ENCODE measurements around the gene PRDX1.
A peak's percentile ranks its signal among the peaks of the same experiment; 100 is the strongest.

Gene PRDX1

DNA sequence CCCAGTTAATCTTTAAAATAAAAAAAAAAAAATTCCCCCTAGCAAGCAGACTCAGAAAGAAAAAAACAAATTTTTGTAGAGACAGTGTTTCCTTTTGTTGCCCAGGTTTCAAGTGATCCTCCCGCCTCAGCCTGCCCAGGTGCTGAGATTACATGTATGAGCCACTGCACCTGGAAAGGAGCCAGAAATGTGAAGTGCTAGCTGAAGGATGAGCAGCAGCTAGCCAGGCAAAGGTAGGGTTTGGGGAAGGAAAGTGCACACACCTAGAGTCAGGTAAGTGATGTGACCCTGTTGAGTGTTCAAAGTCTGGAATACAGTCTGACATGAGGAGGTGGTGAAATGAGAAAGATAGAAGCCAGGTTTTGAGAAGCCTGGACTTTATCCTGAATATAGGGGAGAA lies 30.6 kb upstream of the PRDX1 start:
- Histone ChIP-seq H3K4me1 (ENCODE audit: control insufficient read depth, insufficient read depth, low read length) (peaks cover 14% of the 10 kb centered on the region), H3K27me3 (ENCODE audit: control insufficient read depth in 1 of 2, insufficient read depth in 2 of 2, low read length in 2 of 2) (no peaks in the 10 kb centered on the region), H3K27ac (ENCODE audit: low read length) (no peak overlapping the region), H3K9me3 (ENCODE audit: control insufficient read depth in 2 of 2, low read length in 2 of 2) (no peaks in the 10 kb centered on the region), H3K36me3 (ENCODE audit: control insufficient read depth in 2 of 2, insufficient read depth in 2 of 2, low read length in 2 of 2) (peaks cover 5 to 6% of the 10 kb centered on the region in 2 donors), H3K9ac (ENCODE audit: low read length in 2 of 2) (no peak overlapping the region), H3K4me3 (ENCODE audit: low read length in 2 of 2) (no peak overlapping the region)

DNA sequence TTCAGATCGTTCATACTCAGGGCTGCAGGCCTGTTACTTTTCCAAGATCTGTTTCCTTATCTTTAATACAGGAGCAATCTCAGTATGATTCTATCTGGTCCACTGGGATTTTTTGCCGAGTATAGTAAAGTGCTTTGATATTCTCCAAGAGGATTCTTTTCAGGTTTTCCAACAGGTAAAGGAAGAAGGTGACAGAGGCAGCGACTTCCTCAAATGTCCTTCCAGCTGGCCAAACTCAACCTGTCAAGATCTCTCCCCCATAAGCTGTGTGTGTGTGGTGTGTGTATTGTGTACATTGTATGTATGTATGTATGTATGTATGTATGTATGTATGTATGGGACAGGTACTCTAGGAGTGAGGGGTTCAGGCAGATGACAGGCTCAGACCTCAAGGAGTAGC lies 30.0 kb upstream of the PRDX1 start:
- no peak overlapping the region for H3K27ac ChIP-seq (ENCODE audit: low read length)
- peaks cover 14% of the 10 kb centered on the region for H3K4me1 ChIP-seq (ENCODE audit: control insufficient read depth, insufficient read depth, low read length)
- H3K27me3 ChIP-seq (ENCODE audit: control insufficient read depth in 1 of 2, insufficient read depth in 2 of 2, low read length in 2 of 2), result no peaks in the 10 kb centered on the region
- H3K9ac ChIP-seq (ENCODE audit: low read length in 2 of 2), result peak overlapping the region; percentile 81 to 88
- no peaks in the 10 kb centered on the region for H3K9me3 ChIP-seq (ENCODE audit: control insufficient read depth in 2 of 2, low read length in 2 of 2)
- peak overlapping the region; percentile 95 to 97 for H3K4me3 ChIP-seq (ENCODE audit: low read length in 2 of 2)
- peaks cover 5 to 6% of the 10 kb centered on the region in 2 donors for H3K36me3 ChIP-seq (ENCODE audit: control insufficient read depth in 2 of 2, insufficient read depth in 2 of 2, low read length in 2 of 2)

DNA sequence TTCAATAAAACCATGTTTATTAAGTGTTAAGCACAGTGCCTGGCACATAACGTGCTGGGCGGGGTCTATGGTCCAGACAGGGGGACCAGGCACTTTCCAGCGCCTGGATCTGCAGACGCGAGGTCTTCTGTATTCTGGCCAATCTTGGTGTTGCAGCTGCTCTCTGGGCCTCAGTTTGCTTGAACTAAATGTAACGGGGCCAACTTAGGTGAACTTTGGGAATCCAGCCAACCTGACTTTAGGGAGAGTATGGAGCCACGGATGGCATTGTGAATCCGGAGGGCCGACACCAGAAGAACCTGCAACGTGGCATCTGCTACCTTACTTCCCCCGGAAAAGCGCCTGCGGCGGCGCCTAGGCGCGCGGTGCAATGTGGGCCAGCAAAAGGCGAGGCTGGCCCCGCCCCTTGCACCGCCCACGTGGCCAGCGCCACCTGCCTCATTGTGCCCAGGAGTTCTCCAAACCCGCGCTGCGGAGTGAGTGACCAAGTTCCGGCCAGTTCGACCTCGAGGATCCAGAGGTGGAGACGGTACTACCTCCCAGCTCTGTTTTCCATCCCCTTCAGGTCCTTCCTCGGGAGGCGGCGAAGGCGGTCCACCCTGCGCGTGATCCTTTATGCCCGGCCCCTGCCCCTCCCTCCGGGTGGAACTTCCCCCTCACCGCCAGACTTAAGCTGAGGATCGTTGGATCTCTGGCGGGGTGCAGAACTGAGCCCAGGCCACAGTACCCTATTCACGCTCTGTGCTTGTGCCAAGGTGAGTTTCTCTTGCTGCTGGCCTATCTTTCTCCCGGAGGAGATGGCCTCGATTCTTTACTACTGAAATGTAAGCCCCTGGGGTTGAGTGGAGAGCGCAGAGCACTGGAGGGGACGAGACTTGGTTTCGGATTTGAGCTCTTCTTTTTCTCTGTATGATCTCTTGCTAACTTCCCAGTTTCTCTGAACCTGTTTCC lies 29.0 kb upstream of the PRDX1 start, which contains the start of gene AKR1A1:
AKR1A1 (plus strand) TSS at position 426 of the 951 bp plus-strand sequence. CDS start 10,969 bp downstream, outside the sequence.
- Histone ChIP-seq H3K36me3 (ENCODE audit: control insufficient read depth in 2 of 2, insufficient read depth in 2 of 2, low read length in 2 of 2) (peaks cover 2 to 5% of the 10 kb centered on the region in 2 donors), H3K27me3 (ENCODE audit: control insufficient read depth in 1 of 2, insufficient read depth in 2 of 2, low read length in 2 of 2) (no peaks in the 10 kb centered on the region), H3K9me3 (ENCODE audit: control insufficient read depth in 2 of 2, low read length in 2 of 2) (no peaks in the 10 kb centered on the region), H3K27ac (ENCODE audit: low read length) (peak within 1 kb of the TSS; percentile 74), H3K4me3 (ENCODE audit: low read length in 2 of 2) (peak within 1 kb of the TSS; percentile 95 to 97), H3K9ac (ENCODE audit: low read length in 2 of 2) (peak within 1 kb of the TSS; percentile 81 to 88), H3K4me1 (ENCODE audit: control insufficient read depth, insufficient read depth, low read length) (peaks cover 14% of the 10 kb centered on the region)

DNA sequence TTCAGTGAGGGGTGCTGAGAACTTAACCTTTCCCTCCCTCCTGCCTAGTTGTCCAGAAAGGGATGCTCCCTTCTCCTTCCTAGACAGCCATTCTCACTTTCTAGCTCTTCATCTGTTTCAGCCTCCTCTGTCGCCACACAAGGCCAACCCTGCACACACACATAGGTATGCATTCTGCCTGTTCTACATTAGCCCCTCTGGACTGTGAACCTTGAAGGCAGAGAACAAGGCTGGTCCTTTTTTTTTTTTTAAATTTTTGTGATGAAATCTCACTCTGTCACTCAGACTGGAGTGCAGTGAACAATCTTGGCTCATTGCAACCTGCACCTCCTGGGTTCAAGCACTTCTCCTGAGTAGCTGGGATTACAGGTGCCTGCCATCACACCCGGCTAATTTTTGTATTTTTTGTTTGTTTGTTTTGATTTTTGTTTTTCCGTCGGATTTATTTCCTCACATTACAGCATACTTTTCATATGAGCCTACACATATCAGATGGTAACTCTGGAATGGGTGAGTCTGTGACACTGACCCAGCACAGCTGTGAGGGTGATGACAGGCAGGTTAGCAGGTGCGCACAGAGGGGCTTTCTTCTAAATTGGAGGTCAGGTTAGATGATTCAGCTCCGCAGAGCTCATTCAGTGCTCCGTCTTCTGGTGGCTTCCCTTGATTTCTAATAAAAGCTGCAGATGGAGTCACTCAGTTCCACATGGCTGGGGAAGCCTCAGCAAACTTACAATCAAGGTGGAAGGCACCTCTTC lies 24.0 kb upstream of the PRDX1 start:
- Histone ChIP-seq H3K4me1 (ENCODE audit: control insufficient read depth, insufficient read depth, low read length) (peaks cover 8% of the 10 kb centered on the region), H3K27me3 (ENCODE audit: control insufficient read depth in 1 of 2, insufficient read depth in 2 of 2, low read length in 2 of 2) (peaks cover 2 to 4% of the 10 kb centered on the region in 2 donors), H3K27ac (ENCODE audit: low read length) (no peak overlapping the region), H3K4me3 (ENCODE audit: low read length in 2 of 2) (no peak overlapping the region), H3K9me3 (ENCODE audit: control insufficient read depth in 2 of 2, low read length in 2 of 2) (no peaks in the 10 kb centered on the region), H3K36me3 (ENCODE audit: control insufficient read depth in 2 of 2, insufficient read depth in 2 of 2, low read length in 2 of 2) (no peaks in the 10 kb centered on the region), H3K9ac (ENCODE audit: low read length in 2 of 2) (no peak overlapping the region)

DNA sequence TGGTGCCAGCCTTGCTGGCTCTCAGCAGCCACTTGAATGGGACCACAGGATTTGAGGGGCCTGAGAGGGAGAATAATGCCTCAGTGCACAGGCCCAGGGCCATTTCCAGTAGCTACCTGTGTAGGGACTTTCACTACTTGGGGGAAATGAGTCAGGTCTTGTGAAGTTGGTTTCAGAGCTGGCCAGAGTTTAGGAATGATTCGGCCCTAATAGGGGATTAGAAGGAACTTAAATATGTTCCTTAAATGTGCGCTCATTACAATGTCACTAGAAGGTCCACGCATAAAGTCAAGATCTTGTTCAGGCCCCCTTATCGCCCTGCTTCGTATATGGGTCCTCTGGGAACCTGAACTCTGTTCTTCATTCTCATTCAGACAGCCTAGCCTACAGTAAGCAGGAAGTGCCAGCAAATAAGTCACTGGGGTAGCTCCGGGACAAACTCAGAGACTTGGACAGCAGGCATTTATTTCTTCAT lies 23.4 kb upstream of the PRDX1 start:
- H3K9ac ChIP-seq (ENCODE audit: low read length in 2 of 2), result no peak overlapping the region
- peaks cover 3% of the 10 kb centered on the region for H3K4me1 ChIP-seq (ENCODE audit: control insufficient read depth, insufficient read depth, low read length)
- H3K4me3 ChIP-seq (ENCODE audit: low read length in 2 of 2), result no peak overlapping the region
- H3K36me3 ChIP-seq (ENCODE audit: control insufficient read depth in 2 of 2, insufficient read depth in 2 of 2, low read length in 2 of 2), result no peaks in the 10 kb centered on the region
- no peak overlapping the region for H3K27ac ChIP-seq (ENCODE audit: low read length)
- no peaks in the 10 kb centered on the region for H3K9me3 ChIP-seq (ENCODE audit: control insufficient read depth in 2 of 2, low read length in 2 of 2)
- H3K27me3 ChIP-seq (ENCODE audit: control insufficient read depth in 1 of 2, insufficient read depth in 2 of 2, low read length in 2 of 2), result peaks cover 2 to 4% of the 10 kb centered on the region in 2 donors

DNA sequence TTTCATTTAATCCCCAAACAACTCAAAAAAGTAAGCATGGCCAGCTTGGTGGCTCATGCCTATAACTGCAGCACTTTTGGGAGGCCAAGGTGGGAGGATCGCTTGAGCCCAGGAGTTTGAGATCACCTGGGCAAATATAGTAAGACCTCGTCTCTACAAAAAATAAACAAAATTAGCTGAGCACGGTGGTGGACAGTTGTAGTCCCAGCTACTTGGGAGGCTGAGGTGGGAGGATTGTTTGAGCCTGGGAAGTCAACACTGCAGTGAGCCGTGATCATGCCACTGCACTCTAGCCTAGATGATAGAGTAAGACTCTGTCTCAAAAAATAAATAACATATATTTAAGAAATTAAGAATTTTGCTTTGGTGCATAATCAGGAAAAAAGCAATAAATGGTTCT lies 22.8 kb upstream of the PRDX1 start:
- Histone ChIP-seq H3K9ac (ENCODE audit: low read length in 2 of 2) (no peak overlapping the region), H3K4me1 (ENCODE audit: control insufficient read depth, insufficient read depth, low read length) (peaks cover 2% of the 10 kb centered on the region), H3K9me3 (ENCODE audit: control insufficient read depth in 2 of 2, low read length in 2 of 2) (no peaks in the 10 kb centered on the region), H3K4me3 (ENCODE audit: low read length in 2 of 2) (no peak overlapping the region), H3K27ac (ENCODE audit: low read length) (no peak overlapping the region), H3K27me3 (ENCODE audit: control insufficient read depth in 1 of 2, insufficient read depth in 2 of 2, low read length in 2 of 2) (peaks cover 2 to 4% of the 10 kb centered on the region in 2 donors), H3K36me3 (ENCODE audit: control insufficient read depth in 2 of 2, insufficient read depth in 2 of 2, low read length in 2 of 2) (no peaks in the 10 kb centered on the region)

DNA sequence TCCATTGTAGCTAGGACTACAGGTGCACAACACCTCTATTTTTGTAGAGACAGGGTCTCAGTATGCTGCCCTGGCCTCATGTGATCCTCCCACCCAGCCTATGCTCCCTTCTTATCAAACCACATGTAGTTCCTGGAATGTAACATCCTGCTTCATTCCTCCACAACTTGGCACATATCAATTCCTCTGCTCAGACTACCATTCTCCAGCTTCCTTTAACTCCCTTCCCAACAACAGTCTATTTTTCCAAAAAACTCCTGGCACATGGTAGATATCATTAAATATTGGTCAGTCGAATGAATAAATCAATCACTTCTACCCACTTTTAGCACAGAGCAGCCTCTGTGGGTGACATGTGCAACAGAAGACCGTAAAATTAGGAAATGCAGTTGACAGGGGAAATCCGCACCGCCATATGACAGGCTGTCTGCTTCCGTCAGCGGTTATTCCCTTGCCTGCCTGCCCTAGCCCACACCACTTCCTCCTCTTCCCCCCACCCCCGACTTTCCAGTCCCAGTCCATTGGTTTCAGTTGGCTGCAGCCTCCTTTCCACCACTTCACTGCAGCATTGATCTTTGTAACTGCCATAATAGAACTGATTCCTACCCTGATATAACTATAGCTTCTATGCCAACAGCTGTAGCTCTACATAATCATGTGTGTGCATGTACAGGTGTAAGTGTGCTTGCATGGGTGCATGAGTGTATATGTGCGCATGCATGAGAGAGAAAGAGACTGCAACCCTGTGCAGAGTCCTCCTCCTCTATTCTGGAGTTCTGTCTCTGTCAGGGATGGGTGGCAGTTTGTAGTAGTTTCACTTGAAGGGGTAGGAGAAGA lies 22.1 kb upstream of the PRDX1 start:
- no peak overlapping the region for H3K9ac ChIP-seq (ENCODE audit: low read length in 2 of 2)

DNA sequence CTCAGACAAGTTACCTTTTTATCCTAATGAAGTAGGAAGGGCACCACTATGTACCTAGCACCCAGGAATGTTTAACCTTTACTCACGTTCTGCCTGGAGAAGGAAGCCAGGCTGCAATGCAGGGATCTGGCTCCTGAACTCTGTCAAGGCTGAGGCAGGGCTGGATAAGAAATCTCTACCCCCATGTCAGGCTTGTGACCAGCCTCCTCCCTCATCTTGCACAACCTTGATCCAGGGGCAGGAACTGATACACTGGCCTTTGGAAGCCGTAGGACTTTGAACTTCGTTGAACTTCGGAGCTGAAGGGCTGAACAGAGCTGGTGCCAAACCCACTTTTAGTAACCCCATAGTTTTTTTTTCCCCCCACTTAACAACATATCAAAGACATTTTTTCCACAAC lies 20.9 kb upstream of the PRDX1 start:
- peaks cover 2 to 4% of the 10 kb centered on the region in 2 donors for H3K27me3 ChIP-seq (ENCODE audit: control insufficient read depth in 1 of 2, insufficient read depth in 2 of 2, low read length in 2 of 2)
- no peak overlapping the region for H3K9ac ChIP-seq (ENCODE audit: low read length in 2 of 2)
- no peak overlapping the region for H3K4me3 ChIP-seq (ENCODE audit: low read length in 2 of 2)
- H3K9me3 ChIP-seq (ENCODE audit: control insufficient read depth in 2 of 2, low read length in 2 of 2), result no peaks in the 10 kb centered on the region
- peaks cover 2% of the 10 kb centered on the region for H3K4me1 ChIP-seq (ENCODE audit: control insufficient read depth, insufficient read depth, low read length)
- no peak overlapping the region for H3K27ac ChIP-seq (ENCODE audit: low read length)
- no peaks in the 10 kb centered on the region for H3K36me3 ChIP-seq (ENCODE audit: control insufficient read depth in 2 of 2, insufficient read depth in 2 of 2, low read length in 2 of 2)

More for the DNA sequence above, 22.1 kb upstream of the PRDX1 start:
- Histone ChIP-seq H3K27me3 (ENCODE audit: control insufficient read depth in 1 of 2, insufficient read depth in 2 of 2, low read length in 2 of 2) (peaks cover 2 to 4% of the 10 kb centered on the region in 2 donors), H3K27ac (ENCODE audit: low read length) (no peak overlapping the region), H3K36me3 (ENCODE audit: control insufficient read depth in 2 of 2, insufficient read depth in 2 of 2, low read length in 2 of 2) (no peaks in the 10 kb centered on the region), H3K9me3 (ENCODE audit: control insufficient read depth in 2 of 2, low read length in 2 of 2) (no peaks in the 10 kb centered on the region), H3K4me3 (ENCODE audit: low read length in 2 of 2) (no peak overlapping the region), H3K4me1 (ENCODE audit: control insufficient read depth, insufficient read depth, low read length) (peaks cover 2% of the 10 kb centered on the region)

DNA sequence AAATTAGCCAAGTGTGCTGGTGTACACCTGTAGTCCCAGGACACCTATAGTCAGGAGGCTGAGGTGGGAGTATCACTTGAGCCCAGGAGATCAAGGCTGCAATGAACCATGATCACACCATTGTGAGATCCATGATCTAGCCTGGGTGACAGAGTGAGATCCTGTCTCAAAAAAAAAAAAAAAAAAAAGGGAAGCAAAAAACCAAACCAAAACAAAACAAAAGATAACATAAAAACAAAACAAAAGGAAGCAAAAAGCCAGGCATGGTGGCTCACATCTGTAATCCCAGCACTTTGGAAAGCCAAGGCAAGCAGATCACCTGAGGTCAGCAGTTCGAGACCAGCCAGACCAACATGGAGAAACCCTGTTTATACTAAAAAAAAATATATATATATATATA lies 19.5 kb upstream of the PRDX1 start:
- no peak overlapping the region for H3K9ac ChIP-seq (ENCODE audit: low read length in 2 of 2)

DNA sequence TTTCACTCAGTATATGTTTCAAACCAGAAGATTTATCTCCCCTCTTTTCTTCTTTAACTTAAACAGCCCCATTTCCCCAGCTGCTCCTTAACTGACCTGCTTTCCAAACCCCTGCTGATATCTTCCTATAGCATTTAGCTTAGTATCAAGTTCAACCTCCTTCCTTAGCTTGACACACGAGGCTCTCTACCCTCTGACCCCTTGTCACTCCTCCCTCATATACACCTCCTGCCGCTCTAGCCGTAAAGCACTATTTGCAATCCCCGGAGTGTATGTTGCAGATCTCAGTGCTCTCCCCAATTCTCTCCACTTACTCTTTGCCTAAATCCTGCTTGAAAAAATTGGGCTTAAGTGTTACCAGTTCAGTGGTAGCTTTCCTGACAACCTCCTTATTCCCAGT lies 15.2 kb upstream of the PRDX1 start:
- H3K27me3 ChIP-seq (ENCODE audit: control insufficient read depth in 1 of 2, insufficient read depth in 2 of 2, low read length in 2 of 2), result no peaks in the 10 kb centered on the region
- no peaks in the 10 kb centered on the region for H3K9me3 ChIP-seq (ENCODE audit: control insufficient read depth in 2 of 2, low read length in 2 of 2)
- no peaks in the 10 kb centered on the region for H3K36me3 ChIP-seq (ENCODE audit: control insufficient read depth in 2 of 2, insufficient read depth in 2 of 2, low read length in 2 of 2)
- no peak overlapping the region for H3K9ac ChIP-seq (ENCODE audit: low read length in 2 of 2)
- H3K27ac ChIP-seq (ENCODE audit: low read length), result no peak overlapping the region
- no peak overlapping the region for H3K4me3 ChIP-seq (ENCODE audit: low read length in 2 of 2)
- no peaks in the 10 kb centered on the region for H3K4me1 ChIP-seq (ENCODE audit: control insufficient read depth, insufficient read depth, low read length)

More for the DNA sequence above, 19.5 kb upstream of the PRDX1 start:
- H3K4me3 ChIP-seq (ENCODE audit: low read length in 2 of 2), result no peak overlapping the region
- H3K9me3 ChIP-seq (ENCODE audit: control insufficient read depth in 2 of 2, low read length in 2 of 2), result no peaks in the 10 kb centered on the region
- peaks cover 2% of the 10 kb centered on the region for H3K4me1 ChIP-seq (ENCODE audit: control insufficient read depth, insufficient read depth, low read length)
- H3K27ac ChIP-seq (ENCODE audit: low read length), result no peak overlapping the region
- H3K36me3 ChIP-seq (ENCODE audit: control insufficient read depth in 2 of 2, insufficient read depth in 2 of 2, low read length in 2 of 2), result no peaks in the 10 kb centered on the region
- H3K27me3 ChIP-seq (ENCODE audit: control insufficient read depth in 1 of 2, insufficient read depth in 2 of 2, low read length in 2 of 2), result peaks cover 2 to 4% of the 10 kb centered on the region in 2 donors

Measured in stomach smooth muscle (tissue), 2 donors.